Trophoblast cell (in vitro differentiated cells and primary cell): Measurements from ENCODE around the gene ZNF169.
"Not testable (repeated sequence)": the region's sequence is repeated elsewhere in the genome, so short reads cannot be mapped to it uniquely, and the experiment has no call there.

Experiments
- DNase-seq, 2 donors: peaks; one replicate each; pipeline ENCODE4 v3.0.0-alpha.2; 2016
- H2AFZ ChIP-seq: 2 replicates; pipeline ENCODE4 v1.6.1; 2013; ENCODE audit warnings: low read length, moderate library complexity, mild to moderate bottlenecking; ENCODE audit not compliant: insufficient read depth, poor library complexity
- H2AK5ac ChIP-seq: 2 replicates; pipeline ENCODE4 v1.6.1; 2013; ENCODE audit warnings: mild to moderate bottlenecking, low read length
- H2BK120ac ChIP-seq: 2 replicates; pipeline ENCODE4 v1.6.1; 2013; ENCODE audit warnings: low read length, mild to moderate bottlenecking, moderate library complexity; ENCODE audit not compliant: insufficient read depth, poor library complexity
- H2BK12ac ChIP-seq: 2 replicates; pipeline ENCODE4 v1.6.1; 2013; ENCODE audit warnings: mild to moderate bottlenecking, low read length, moderate library complexity
- H2BK5ac ChIP-seq: 2 replicates; pipeline ENCODE4 v1.6.1; 2013; ENCODE audit warnings: low read length, low read depth, moderate library complexity, mild to moderate bottlenecking; ENCODE audit not compliant: poor library complexity
- H3K14ac ChIP-seq: 2 replicates; pipeline ENCODE4 v1.6.1; 2013; ENCODE audit warnings: mild to moderate bottlenecking, low read length
- H3K18ac ChIP-seq: 2 replicates; pipeline ENCODE4 v1.6.1; 2013; ENCODE audit warnings: mild to moderate bottlenecking, low read length
- H3K23ac ChIP-seq: 2 replicates; pipeline ENCODE4 v1.6.1; 2013; ENCODE audit warnings: low read length
- H3K27ac ChIP-seq: 2 replicates; pipeline ENCODE4 v1.5.1; 2013; ENCODE audit warnings: low read depth, mild to moderate bottlenecking, inconsistent platforms, low read length, moderate library complexity
- H3K27me3 ChIP-seq: 2 replicates; pipeline ENCODE4 v1.6.1; 2013; ENCODE audit warnings: inconsistent platforms, mild to moderate bottlenecking, low read length, moderate library complexity; ENCODE audit not compliant: insufficient read depth
- H3K36me3 ChIP-seq, 2 experiments: 1 replicate in 1 of 2; 2 replicates in 1 of 2; pipeline ENCODE4 v1.6.1; 2013; ENCODE audit warnings: low read length in 2 of 2, mild to moderate bottlenecking in 2 of 2, moderate library complexity in 1 of 2; ENCODE audit not compliant: insufficient read depth in 2 of 2, control insufficient read depth in 1 of 2
- H3K4ac ChIP-seq: 2 replicates; pipeline ENCODE4 v1.6.1; 2013; ENCODE audit warnings: low read depth, mild to moderate bottlenecking, low read length, moderate library complexity
- H3K4me1 ChIP-seq, 2 experiments: 1 replicate in 1 of 2; 2 replicates in 1 of 2; pipeline ENCODE4 v1.6.1; 2013; ENCODE audit warnings: low read length in 2 of 2, mild to moderate bottlenecking in 2 of 2, moderate library complexity in 1 of 2; ENCODE audit not compliant: insufficient read depth in 2 of 2, control insufficient read depth in 1 of 2
- H3K4me2 ChIP-seq: 2 replicates; pipeline ENCODE4 v1.6.1; 2013; ENCODE audit warnings: inconsistent platforms, mild to moderate bottlenecking, low read length, moderate library complexity
- H3K4me3 ChIP-seq: 2 replicates; pipeline ENCODE4 v1.5.1; 2013; ENCODE audit warnings: mild to moderate bottlenecking, low read depth, low read length, inconsistent platforms
- H3K79me1 ChIP-seq: one replicate; pipeline ENCODE4 v1.6.1; 2013; ENCODE audit warnings: low read length
- H3K79me2 ChIP-seq: 2 replicates; pipeline ENCODE4 v1.6.1; 2013; ENCODE audit warnings: low read length, mild to moderate bottlenecking; ENCODE audit not compliant: control insufficient read depth, insufficient read depth, poor library complexity
- H3K9ac ChIP-seq: 2 replicates; pipeline ENCODE4 v1.6.1; 2013; ENCODE audit warnings: mild to moderate bottlenecking, low read length
- H3K9me3 ChIP-seq: 2 replicates; pipeline ENCODE4 v1.6.1; 2013; ENCODE audit warnings: low read depth, mild to moderate bottlenecking, control low read depth, inconsistent platforms, low read length; ENCODE audit not compliant: insufficient read depth
- H4K12ac ChIP-seq: 2 replicates; pipeline ENCODE4 v1.6.1; 2013; ENCODE audit warnings: low read depth, mild to moderate bottlenecking, low read length, moderate library complexity
- H4K8ac ChIP-seq: 2 replicates; pipeline ENCODE4 v1.6.1; 2013; ENCODE audit warnings: low read depth, mild to moderate bottlenecking, low read length, moderate library complexity
- H4K91ac ChIP-seq: one replicate; pipeline ENCODE4 v1.6.1; 2013; ENCODE audit warnings: low read depth, mild to moderate bottlenecking, low read length, moderate library complexity
- WGBS: extraction: QIAGEN DNeasy Blood & Tissue Kit; methylation state at CpG from one replicate; pipeline ENCODE4 v1.1.7; 2013; ENCODE audit warnings: missing lambda C conversion rate; ENCODE audit not compliant: insufficient read length, insufficient coverage; ENCODE audit errors: extremely low coverage; 5-methylcytosine and 5-hydroxymethylcytosine counted together

Gene ZNF169

DNA sequence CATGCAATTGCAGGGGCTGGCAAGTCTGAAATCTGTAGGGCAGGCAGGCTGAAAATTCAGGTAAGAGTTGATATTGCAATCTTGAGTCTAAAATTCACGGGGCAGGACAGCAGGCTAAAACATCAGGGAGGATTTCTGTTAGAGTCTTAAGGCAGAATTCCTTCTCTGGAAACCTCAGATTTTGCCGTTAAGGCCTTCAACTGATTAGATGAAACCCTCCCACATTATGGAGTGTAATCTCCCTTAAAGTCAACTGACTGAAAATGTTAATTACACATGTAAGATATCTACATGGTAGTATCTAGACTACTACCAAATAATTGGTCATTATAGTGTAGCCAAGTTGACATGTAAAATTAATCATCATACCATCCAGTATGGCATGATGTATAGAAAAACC is 3.1 kb upstream of the ZNF169 start:
- H2AFZ ChIP-seq: no peak overlapping the region
- no peak overlapping the region for H3K27ac ChIP-seq
- no peak overlapping the region for H4K12ac ChIP-seq
- H3K14ac ChIP-seq: no peak overlapping the region
- H3K9ac ChIP-seq: no peak overlapping the region
- peaks cover 4% of the 10 kb centered on the region for H3K79me1 ChIP-seq
- H4K8ac ChIP-seq: no peak overlapping the region
- no peak overlapping the region for H2BK5ac ChIP-seq
- H3K27me3 ChIP-seq: no peaks in the 10 kb centered on the region
- H2BK12ac ChIP-seq: no peak overlapping the region
- no peaks in the 10 kb centered on the region for H3K36me3 ChIP-seq
- no peak overlapping the region for H3K18ac ChIP-seq
- no peak overlapping the region for H3K4me2 ChIP-seq
- no peak overlapping the region for H4K91ac ChIP-seq
- no peak overlapping the region for H3K4ac ChIP-seq
- no peak overlapping the region for H2AK5ac ChIP-seq
- DNase-seq: no peak
- peaks cover 2 to 3% of the 10 kb centered on the region in 2 experiments for H3K4me1 ChIP-seq
- H2BK120ac ChIP-seq: no peak overlapping the region
- no CpG with 5 or more reads among the region's 2 CpGs for WGBS
- H3K4me3 ChIP-seq: no peak overlapping the region
- no peak overlapping the region for H3K23ac ChIP-seq
- peaks cover 4% of the 10 kb centered on the region for H3K79me2 ChIP-seq
- peaks cover under 1% of the 10 kb centered on the region for H3K9me3 ChIP-seq

DNA sequence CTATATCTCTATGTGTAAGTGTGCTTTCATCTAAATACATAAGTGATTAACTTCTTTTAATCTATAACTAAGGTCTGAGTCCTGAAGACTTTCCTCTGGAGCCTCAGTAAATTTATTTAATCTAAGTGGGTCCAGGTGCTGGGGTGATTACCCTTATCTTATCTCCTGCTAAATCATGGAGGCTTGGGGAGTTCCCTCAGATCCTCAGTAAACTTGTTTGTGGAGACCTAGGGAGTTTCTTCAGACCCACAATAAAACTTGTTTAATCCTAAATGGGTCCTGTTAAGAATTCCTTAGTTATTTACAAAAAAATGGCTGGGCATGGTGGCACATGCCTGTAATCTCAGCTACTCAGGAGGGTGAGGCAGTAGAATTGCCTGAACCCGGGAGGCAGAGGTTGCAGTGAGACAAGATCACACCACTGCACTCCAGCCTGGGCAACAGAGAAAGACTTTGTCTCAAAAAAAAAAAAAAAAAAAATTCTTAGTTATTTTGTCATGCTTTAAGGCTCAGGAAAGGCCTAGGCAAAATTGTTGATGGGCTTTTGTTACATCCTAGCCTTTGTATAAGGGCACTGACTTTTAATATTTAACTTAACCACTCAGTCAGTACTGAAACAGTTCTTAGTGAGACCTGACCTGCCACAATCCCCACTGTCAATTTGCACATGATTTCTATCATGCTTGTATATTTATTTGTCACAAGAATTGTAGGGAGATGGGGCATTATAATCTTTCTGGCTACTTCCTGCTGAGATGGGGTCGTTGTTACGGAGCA is 6.7 kb downstream of the ZNF169 start:
- H3K79me1 ChIP-seq, H3K79me2 ChIP-seq, H3K4me3 ChIP-seq, H3K27me3 ChIP-seq, H3K14ac ChIP-seq, H2AK5ac ChIP-seq, H2BK5ac ChIP-seq, H3K9me3 ChIP-seq, DNase-seq, H3K23ac ChIP-seq, H3K4ac ChIP-seq, H2BK12ac ChIP-seq, H3K4me1 ChIP-seq, H3K27ac ChIP-seq, H3K18ac ChIP-seq, H3K4me2 ChIP-seq, H2BK120ac ChIP-seq, H3K36me3 ChIP-seq, H4K91ac ChIP-seq, H4K8ac ChIP-seq, H2AFZ ChIP-seq, H3K9ac ChIP-seq, H4K12ac ChIP-seq: not testable (repeated sequence)
- WGBS: no CpG with 5 or more reads among the region's 3 CpGs

DNA sequence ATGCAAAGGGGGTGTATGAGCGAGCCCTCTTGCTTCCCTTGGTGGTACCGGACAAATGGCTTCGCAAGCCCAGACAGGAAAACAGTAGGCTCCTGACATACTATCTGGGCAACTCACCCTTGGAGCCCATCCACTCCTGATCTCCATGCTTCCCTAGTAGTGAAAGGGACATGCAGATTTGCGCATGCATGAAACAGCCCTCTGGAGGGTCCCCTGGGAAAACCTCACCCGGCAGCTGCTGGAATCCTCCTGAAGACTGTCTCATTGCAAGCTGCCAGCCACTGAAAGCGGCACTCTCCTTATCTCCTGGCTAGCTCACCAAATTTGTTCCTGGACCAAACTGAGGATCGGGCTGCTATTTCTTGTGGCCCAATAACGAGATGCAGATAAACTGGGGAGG is 10.2 kb downstream of the ZNF169 start:
- Histone ChIP-seq H3K9ac (no peak overlapping the region), H3K18ac (no peak overlapping the region), H4K91ac (no peak overlapping the region), H4K12ac (no peak overlapping the region), H3K4me2 (no peak overlapping the region), H3K79me1 (no peaks in the 10 kb centered on the region), H3K14ac (no peak overlapping the region), H3K4me1 (no peaks in the 10 kb centered on the region), H3K9me3 (peaks cover 3% of the 10 kb centered on the region), H2AK5ac (no peak overlapping the region), H3K4ac (no peak overlapping the region), H3K23ac (no peak overlapping the region), H2BK5ac (no peak overlapping the region), H2BK12ac (no peak overlapping the region), H2AFZ (no peak overlapping the region), H3K27me3 (no peaks in the 10 kb centered on the region), H4K8ac (no peak overlapping the region), H2BK120ac (no peak overlapping the region), H3K4me3 (no peak overlapping the region), H3K27ac (no peak overlapping the region), H3K79me2 (no peaks in the 10 kb centered on the region), H3K36me3 (peaks cover 2% of the 10 kb centered on the region in 2 experiments)
- no peak for DNase-seq
- no CpG with 5 or more reads among the region's 8 CpGs for WGBS

DNA sequence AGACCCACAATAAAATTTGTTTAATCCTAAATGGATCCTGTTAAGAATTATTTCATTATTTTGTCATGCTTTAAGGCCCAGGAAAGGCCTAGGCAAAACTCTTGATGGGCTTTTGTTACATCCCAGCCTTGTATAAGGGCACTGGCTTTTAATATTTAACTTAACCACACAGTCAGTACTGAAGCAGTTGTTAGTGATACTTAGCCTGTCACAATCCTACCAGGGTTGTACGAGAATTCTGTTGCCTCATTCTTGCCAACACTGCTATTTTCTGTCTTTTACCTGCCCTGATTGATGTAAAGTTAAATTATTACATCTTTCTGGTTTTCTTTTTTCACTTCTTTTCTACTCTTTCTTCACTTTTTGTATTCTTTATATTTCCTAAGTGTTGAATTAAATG is 10.9 kb downstream of the ZNF169 start:
- no peak overlapping the region for H2BK12ac ChIP-seq
- no peak overlapping the region for H3K9ac ChIP-seq
- H3K79me2 ChIP-seq: no peaks in the 10 kb centered on the region
- no peak overlapping the region for H2BK120ac ChIP-seq
- H3K9me3 ChIP-seq: peaks cover 3% of the 10 kb centered on the region
- no peaks in the 10 kb centered on the region for H3K27me3 ChIP-seq
- no peak overlapping the region for H3K4ac ChIP-seq
- no peak overlapping the region for H3K4me2 ChIP-seq
- H4K8ac ChIP-seq: no peak overlapping the region
- H3K23ac ChIP-seq: no peak overlapping the region
- peaks cover 2% of the 10 kb centered on the region in 2 experiments for H3K36me3 ChIP-seq
- H3K79me1 ChIP-seq: no peaks in the 10 kb centered on the region
- H4K91ac ChIP-seq: no peak overlapping the region
- H3K4me1 ChIP-seq: no peaks in the 10 kb centered on the region
- no peak overlapping the region for H2BK5ac ChIP-seq
- H3K4me3 ChIP-seq: no peak overlapping the region
- no CpG with 5 or more reads among the region's 1 CpG for WGBS
- H2AK5ac ChIP-seq: no peak overlapping the region
- H2AFZ ChIP-seq: no peak overlapping the region
- H4K12ac ChIP-seq: no peak overlapping the region
- no peak overlapping the region for H3K14ac ChIP-seq
- H3K27ac ChIP-seq: no peak overlapping the region
- no peak for DNase-seq
- H3K18ac ChIP-seq: no peak overlapping the region
